Panc1 (cell line): ENCODE data around the gene DPH3. TPM values are rescaled to one million over a fixed set of nuclear protein-coding genes. Genes with fewer than 3 reads are reported as not detected.

Experiments
- ATAC-seq: fragments of 200-7000 bp; cut with Tn5 transposase; 2 replicates; pipeline ENCODE4 v1.9.1; 2020; ENCODE audit warnings: mild to moderate bottlenecking, moderate library complexity
- BruUV-seq: library from RNA; stranded (reverse); fragments of 400-500 nt; replicated peaks from 2 replicates; lab custom pipeline; 2021; lab: Mats Ljungman, UMichigan
- CTCF ChIA-PET: fragments of 300-600 bp; sonication (Branson Sonifier 250); formaldehyde crosslinking; loops from one replicate; lab custom pipeline; 2022; ENCODE audit warnings: antibody characterized with exemption; lab: Charles Lee
- POLR2A ChIA-PET: fragments of 300-600 bp; sonication (Branson Sonifier 250); formaldehyde crosslinking; loops from one replicate; lab custom pipeline; 2022; ENCODE audit warnings: antibody characterized with exemption; lab: Charles Lee
- DNase-seq: peaks from one replicate; pipeline ENCODE4 v3.0.0-alpha.2; 2010; ENCODE audit warnings: low read depth, low spot score
- H3K27ac ChIP-seq: 2 replicates; pipeline ENCODE4 v1.5.1; 2011; ENCODE audit warnings: mild to moderate bottlenecking, low read length, inconsistent platforms
- H3K27me3 ChIP-seq: fragments of 200-500 bp; sonication (Bioruptor generic); 2 replicates; pipeline ENCODE4 v1.6.0; 2014; ENCODE audit warnings: low read length, inconsistent platforms; ENCODE audit not compliant: control insufficient read depth, insufficient read depth
- H3K36me3 ChIP-seq: fragments of 200-500 bp; sonication (Bioruptor generic); 2 replicates; pipeline ENCODE4 v1.5.1; 2014; ENCODE audit warnings: inconsistent platforms, mild to moderate bottlenecking, low read length, moderate library complexity; ENCODE audit not compliant: control insufficient read depth, insufficient read depth
- H3K4me1 ChIP-seq: 2 replicates; pipeline ENCODE4 v1.5.1; 2011; ENCODE audit warnings: inconsistent platforms, mild to moderate bottlenecking, low read length, moderate library complexity; ENCODE audit not compliant: control insufficient read depth, insufficient read depth
- H3K4me3 ChIP-seq, 2 experiments: 2 replicates each; pipeline ENCODE4 v1.5.1; 2011 to 2012; ENCODE audit warnings: low read depth in 2 of 2, low read length in 2 of 2, mild to moderate bottlenecking in 2 of 2, inconsistent platforms in 1 of 2, moderate library complexity in 1 of 2
- H3K9me3 ChIP-seq: fragments of 200-500 bp; sonication (Bioruptor generic); 2 replicates; pipeline ENCODE4 v1.5.1; 2014; ENCODE audit warnings: low read depth, mild to moderate bottlenecking, inconsistent platforms, low read length, moderate library complexity; ENCODE audit not compliant: control insufficient read depth, insufficient read depth
- POLR2AphosphoS5 ChIP-seq: IDR thresholded peaks from 2 replicates; pipeline ENCODE4 v1.6.1; 2012; ENCODE audit warnings: mild to moderate bottlenecking, low read depth, low read length, moderate library complexity
- SIN3A ChIP-seq: IDR thresholded peaks from 2 replicates; pipeline ENCODE4 v1.6.1; 2012; ENCODE audit warnings: low read depth, mild to moderate bottlenecking, low read length, moderate library complexity, borderline replicate concordance; ENCODE audit not compliant: insufficient read depth
- TCF7L2 ChIP-seq: IDR thresholded peaks from 2 replicates; pipeline ENCODE4 v1.6.1; 2011; ENCODE audit warnings: mild to moderate bottlenecking, low read depth, low read length, inconsistent platforms
- in situ Hi-C: cut with HindIII; loops from 2 replicates; pipeline ENCODE4 v1.10.0; 2016; ENCODE audit warnings: low sequenced_read_pairs, low pct_unique_long_range_greater_than_20kb
- intact Hi-C: fragments of 100-400 bp; cut with micrococcal nuclease; formaldehyde crosslinking; loops from one replicate; pipeline ENCODE4 v1.10.0; 2022; ENCODE audit not compliant: unreplicated experiment
- total RNA-seq: library from RNA; stranded (reverse); gene quantifications from one replicate; pipeline ENCODE4 v1.2.1, GENCODE V29; 2021; ENCODE audit not compliant: unreplicated experiment
- TF ChIP-seq, protein P1 (sequence below): fragments of 450-650 bp; IDR thresholded peaks from 2 replicates; pipeline ENCODE4 v1.5.1; 2017; ENCODE audit warnings: mild to moderate bottlenecking
- TF ChIP-seq, protein P2 (sequence below), 2 experiments: IDR thresholded peaks; 2 replicates each; pipeline ENCODE4 v1.6.1; 2011 to 2012; ENCODE audit warnings: low read depth in 2 of 2, control low read depth in 1 of 2, low read length in 1 of 2, mild to moderate bottlenecking in 1 of 2, moderate library complexity in 1 of 2; ENCODE audit not compliant: insufficient read depth in 1 of 2

DPH3 gene
- total RNA-seq, 1 experiment from 2014 or later = 16.5 TPM

DNA sequence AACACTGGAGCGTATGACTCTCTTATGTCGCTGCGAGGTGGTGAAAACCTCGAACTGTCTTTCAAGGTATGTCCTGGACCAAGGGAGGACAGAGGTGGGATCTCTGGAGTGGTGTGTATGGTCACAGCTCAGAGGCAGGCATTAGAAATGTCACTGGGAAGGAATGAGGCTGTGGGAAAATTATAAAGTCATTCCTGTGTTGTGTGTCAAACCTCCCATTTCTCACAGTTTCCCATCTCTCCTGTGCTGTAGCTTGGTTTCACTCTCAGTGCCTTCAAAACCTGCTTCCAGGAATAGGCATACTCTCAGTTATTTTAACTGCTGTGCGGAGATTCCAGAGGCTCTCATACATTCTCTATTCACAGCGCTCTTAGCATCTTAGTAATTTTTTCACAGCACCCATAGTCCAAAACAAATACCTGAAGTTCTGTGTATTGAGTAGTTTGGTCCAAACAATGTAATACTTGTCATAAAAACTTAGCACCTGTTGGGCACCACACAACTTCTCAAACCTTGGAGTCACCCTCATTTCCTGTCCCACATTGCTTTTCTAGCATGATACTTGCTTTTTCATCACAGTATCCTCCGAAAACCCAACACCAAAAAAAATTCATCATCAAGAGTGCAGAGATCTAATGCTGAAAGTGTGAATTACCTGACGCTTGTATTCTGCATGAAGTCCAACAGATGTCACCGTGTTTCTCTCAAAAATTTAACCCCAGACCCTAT is 53.4 kb downstream of the DPH3 start:
- TF ChIP-seq SIN3A (no peak), POLR2AphosphoS5 (no peak), TCF7L2 (no peak)
- TF ChIP-seq, protein P1, sequence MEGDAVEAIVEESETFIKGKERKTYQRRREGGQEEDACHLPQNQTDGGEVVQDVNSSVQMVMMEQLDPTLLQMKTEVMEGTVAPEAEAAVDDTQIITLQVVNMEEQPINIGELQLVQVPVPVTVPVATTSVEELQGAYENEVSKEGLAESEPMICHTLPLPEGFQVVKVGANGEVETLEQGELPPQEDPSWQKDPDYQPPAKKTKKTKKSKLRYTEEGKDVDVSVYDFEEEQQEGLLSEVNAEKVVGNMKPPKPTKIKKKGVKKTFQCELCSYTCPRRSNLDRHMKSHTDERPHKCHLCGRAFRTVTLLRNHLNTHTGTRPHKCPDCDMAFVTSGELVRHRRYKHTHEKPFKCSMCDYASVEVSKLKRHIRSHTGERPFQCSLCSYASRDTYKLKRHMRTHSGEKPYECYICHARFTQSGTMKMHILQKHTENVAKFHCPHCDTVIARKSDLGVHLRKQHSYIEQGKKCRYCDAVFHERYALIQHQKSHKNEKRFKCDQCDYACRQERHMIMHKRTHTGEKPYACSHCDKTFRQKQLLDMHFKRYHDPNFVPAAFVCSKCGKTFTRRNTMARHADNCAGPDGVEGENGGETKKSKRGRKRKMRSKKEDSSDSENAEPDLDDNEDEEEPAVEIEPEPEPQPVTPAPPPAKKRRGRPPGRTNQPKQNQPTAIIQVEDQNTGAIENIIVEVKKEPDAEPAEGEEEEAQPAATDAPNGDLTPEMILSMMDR = no peak
- TF ChIP-seq, protein P2, sequence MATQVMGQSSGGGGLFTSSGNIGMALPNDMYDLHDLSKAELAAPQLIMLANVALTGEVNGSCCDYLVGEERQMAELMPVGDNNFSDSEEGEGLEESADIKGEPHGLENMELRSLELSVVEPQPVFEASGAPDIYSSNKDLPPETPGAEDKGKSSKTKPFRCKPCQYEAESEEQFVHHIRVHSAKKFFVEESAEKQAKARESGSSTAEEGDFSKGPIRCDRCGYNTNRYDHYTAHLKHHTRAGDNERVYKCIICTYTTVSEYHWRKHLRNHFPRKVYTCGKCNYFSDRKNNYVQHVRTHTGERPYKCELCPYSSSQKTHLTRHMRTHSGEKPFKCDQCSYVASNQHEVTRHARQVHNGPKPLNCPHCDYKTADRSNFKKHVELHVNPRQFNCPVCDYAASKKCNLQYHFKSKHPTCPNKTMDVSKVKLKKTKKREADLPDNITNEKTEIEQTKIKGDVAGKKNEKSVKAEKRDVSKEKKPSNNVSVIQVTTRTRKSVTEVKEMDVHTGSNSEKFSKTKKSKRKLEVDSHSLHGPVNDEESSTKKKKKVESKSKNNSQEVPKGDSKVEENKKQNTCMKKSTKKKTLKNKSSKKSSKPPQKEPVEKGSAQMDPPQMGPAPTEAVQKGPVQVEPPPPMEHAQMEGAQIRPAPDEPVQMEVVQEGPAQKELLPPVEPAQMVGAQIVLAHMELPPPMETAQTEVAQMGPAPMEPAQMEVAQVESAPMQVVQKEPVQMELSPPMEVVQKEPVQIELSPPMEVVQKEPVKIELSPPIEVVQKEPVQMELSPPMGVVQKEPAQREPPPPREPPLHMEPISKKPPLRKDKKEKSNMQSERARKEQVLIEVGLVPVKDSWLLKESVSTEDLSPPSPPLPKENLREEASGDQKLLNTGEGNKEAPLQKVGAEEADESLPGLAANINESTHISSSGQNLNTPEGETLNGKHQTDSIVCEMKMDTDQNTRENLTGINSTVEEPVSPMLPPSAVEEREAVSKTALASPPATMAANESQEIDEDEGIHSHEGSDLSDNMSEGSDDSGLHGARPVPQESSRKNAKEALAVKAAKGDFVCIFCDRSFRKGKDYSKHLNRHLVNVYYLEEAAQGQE (IDR thresholded peaks at IDR 0.05; ENCODE audit: insufficient read depth in 1 of 2, low read depth in 2 of 2, low read length in 1 of 2) = no peak
- no peak overlapping the region for H3K27ac ChIP-seq
- H3K4me3 ChIP-seq = no peak overlapping the region
- no peaks in the 10 kb centered on the region for H3K9me3 ChIP-seq
- intact Hi-C loops (no loop called here), in situ Hi-C loops (no loop called here)
- POLR2A ChIA-PET = no interaction called here
- H3K36me3 ChIP-seq = no peaks in the 10 kb centered on the region
- BruUV-seq = no TSS peak
- no peaks in the 10 kb centered on the region for H3K4me1 ChIP-seq
- CTCF ChIA-PET = no interaction called here
- ATAC-seq (no peak), DNase-seq (no peak)
- no peaks in the 10 kb centered on the region for H3K27me3 ChIP-seq

Other genes with a start within 250 kb of the DPH3 start
- 0.10 TPM for gene GALNT15, start 90.3 kb downstream of the DPH3 start, total RNA-seq
- 6.6 TPM for gene OXNAD1, start 269 bp upstream of the DPH3 start, total RNA-seq
- 0.90 TPM for gene RFTN1, start 248.8 kb upstream of the DPH3 start, total RNA-seq